ENCODE data around the gene MRPL4. TPM values are rescaled to one million over a fixed set of nuclear protein-coding genes. Genes with fewer than 3 reads are reported as not detected.

MRPL4 gene
- total and polyA plus RNA-seq, 2 of the 13 experiments (the other 11 are each of a cell fraction or from before 2014, with no cell fraction given) = 40.6 to 42.5 TPM

DNA sequence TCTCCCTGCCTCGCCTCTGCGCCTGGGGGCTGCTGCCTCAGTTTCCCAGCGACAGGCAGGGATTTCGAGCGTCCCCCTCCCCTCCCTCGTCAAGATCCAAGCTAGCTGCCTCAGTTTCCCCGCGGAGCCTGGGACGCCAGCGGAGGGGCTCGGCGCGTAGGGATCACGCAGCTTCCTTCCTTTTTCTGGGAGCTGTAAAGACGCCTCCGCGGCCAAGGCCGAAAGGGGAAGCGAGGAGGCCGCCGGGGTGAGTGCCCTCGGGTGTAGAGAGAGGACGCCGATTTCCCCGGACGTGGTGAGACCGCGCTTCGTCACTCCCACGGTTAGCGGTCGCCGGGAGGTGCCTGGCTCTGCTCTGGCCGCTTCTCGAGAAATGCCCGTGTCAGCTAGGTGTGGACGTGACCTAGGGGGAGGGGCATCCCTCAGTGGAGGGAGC lies 18.2 kb downstream of the MRPL4 start (continued):
- 0 out of 2 replicates have a peak, but pooled peaks have one; percentile 17 for TF ChIP-seq ZNF780A (CRISPR knock-in tag; IDR thresholded peaks at IDR 0.05)
- no peak for TF ChIP-seq JUN (CRISPR knock-in tag; IDR thresholded peaks at IDR 0.05)
- TF ChIP-seq ZNF577 (CRISPR knock-in tag; IDR thresholded peaks at IDR 0.05; ENCODE audit: borderline replicate concordance, low read depth) = no peak
- TF ChIP-seq, protein P1, sequence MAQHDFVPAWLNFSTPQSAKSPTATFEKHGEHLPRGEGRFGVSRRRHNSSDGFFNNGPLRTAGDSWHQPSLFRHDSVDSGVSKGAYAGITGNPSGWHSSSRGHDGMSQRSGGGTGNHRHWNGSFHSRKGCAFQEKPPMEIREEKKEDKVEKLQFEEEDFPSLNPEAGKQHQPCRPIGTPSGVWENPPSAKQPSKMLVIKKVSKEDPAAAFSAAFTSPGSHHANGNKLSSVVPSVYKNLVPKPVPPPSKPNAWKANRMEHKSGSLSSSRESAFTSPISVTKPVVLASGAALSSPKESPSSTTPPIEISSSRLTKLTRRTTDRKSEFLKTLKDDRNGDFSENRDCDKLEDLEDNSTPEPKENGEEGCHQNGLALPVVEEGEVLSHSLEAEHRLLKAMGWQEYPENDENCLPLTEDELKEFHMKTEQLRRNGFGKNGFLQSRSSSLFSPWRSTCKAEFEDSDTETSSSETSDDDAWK (CRISPR knock-in tag; IDR thresholded peaks at IDR 0.05) = no peak
- TF ChIP-seq RBM39 (IDR thresholded peaks at IDR 0.05; ENCODE audit: low read depth, low read length, poor library complexity, severe bottlenecking) = no peak
- TF ChIP-seq IRF9 (CRISPR knock-in tag; IDR thresholded peaks at IDR 0.05; ENCODE audit: borderline replicate concordance) = no peak
- 0 out of 2 replicates have a peak, but pooled peaks have one; percentile 8 for TF ChIP-seq MEF2D (CRISPR knock-in tag; IDR thresholded peaks at IDR 0.05)
- peak; percentile 96; the same call in 1 of the 2 replicates for TF ChIP-seq ZBTB38 (CRISPR knock-in tag; IDR thresholded peaks at IDR 0.05)
- no peak for TF ChIP-seq FOXK2 (IDR thresholded peaks at IDR 0.05)
- TF ChIP-seq AGO2 (optimal IDR thresholded peaks at IDR 0.05; ENCODE audit: low read depth, low read length) = peak; percentile 31
- TF ChIP-seq MXI1 (IDR thresholded peaks at IDR 0.05; ENCODE audit: borderline replicate concordance, low read depth, low read length) = no peak
- 0 out of 2 replicates have a peak, but pooled peaks have one; percentile 6 for TF ChIP-seq MEIS1 (CRISPR knock-in tag; IDR thresholded peaks at IDR 0.05; ENCODE audit: borderline replicate concordance)
- 0 out of 2 replicates have a peak, but pooled peaks have one; percentile 21 for TF ChIP-seq ZNF556 (CRISPR knock-in tag; IDR thresholded peaks at IDR 0.05; ENCODE audit: borderline replicate concordance)
- 0 out of 2 replicates have a peak, but pooled peaks have one; percentile 36 for TF ChIP-seq WIZ (CRISPR knock-in tag; IDR thresholded peaks at IDR 0.05)
- 0 out of 2 replicates have a peak, but pooled peaks have one; percentile 13 for TF ChIP-seq ZNF543 (CRISPR knock-in tag; IDR thresholded peaks at IDR 0.05)
- TF ChIP-seq FIP1L1 (IDR thresholded peaks at IDR 0.05; ENCODE audit: borderline replicate concordance, insufficient read depth, low read depth, low read length) = no peak

Measured in HepG2 (cell line).